Left hindlimb (tissue), 1 donor: ENCODE data around the gene DIPK1C.

Experiments
- DNase-seq: peaks from one replicate; pipeline ENCODE4 v3.0.0-alpha.2; 2018

Gene DIPK1C

DNA sequence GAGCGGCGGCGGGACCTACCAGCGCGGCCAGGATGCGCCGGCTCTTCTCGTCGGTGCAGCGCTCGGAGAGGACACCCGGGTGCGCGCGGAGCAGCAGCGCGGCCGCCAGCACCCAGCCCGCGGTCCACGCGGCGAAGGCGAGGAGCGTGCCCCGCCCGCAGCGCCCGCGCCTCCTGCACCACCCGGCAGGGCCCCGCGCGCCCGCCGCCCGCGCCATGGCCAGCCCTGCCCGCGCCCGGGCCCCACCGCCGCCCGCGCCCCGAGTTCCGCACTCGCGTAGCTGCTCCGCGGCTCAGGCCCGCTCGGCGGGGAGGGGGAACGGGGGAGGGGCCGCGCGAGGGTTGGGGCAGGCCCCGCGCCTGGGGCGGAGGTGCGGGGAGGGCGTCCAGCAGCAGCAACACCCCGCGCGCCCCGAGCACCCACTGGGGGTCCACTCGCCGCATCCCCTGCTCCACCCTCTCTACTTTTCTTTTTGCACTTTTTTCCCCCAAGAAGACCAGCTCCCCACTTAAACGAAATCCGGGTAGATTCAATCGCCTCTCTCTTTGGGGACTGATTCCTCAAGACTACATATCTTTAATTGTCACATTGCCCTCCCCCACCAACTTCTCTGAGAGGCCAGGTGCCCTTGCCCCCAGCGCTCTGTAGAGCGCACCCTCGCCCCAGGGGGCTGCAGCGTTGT lies at the start of gene DIPK1C:
DIPK1C (minus strand) TSS at position 266 of the 682 bp plus-strand sequence; CDS start at position 217, 49 bp downstream.
- peak; percentile 62 for DNase-seq

DNA sequence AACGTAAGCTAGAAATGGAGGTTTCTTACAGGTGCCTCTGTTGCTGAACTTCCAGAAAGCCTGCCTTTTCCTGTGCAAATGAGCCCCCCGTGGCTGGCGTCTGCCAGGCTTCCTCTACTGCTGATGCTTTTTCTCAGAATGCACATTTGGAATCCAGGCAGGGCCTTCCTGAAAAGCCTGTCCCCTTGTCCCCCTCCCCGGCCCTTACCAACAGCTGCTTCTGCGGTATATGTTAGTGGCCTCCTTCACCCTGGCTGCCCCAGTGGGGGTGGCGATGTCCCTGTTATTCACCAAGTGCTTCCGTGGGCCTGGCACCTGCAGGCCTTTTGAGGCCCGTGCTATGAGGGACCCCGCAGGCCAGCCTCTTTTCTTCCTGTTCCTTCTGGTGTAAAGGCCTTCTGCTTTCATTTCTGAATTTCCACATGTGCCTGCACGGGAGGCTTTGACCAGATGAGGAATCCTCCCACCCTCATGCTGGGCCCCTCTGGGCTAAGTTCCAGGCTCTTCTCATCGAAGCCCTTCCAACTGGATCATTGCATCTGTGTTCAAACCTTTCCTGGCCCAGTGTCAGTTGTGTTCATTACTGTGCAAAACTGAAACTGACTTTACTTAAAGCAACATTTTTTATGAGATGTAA lies 49.5 kb upstream of the DIPK1C start:
- DNase-seq, result peak; percentile 92

DNA sequence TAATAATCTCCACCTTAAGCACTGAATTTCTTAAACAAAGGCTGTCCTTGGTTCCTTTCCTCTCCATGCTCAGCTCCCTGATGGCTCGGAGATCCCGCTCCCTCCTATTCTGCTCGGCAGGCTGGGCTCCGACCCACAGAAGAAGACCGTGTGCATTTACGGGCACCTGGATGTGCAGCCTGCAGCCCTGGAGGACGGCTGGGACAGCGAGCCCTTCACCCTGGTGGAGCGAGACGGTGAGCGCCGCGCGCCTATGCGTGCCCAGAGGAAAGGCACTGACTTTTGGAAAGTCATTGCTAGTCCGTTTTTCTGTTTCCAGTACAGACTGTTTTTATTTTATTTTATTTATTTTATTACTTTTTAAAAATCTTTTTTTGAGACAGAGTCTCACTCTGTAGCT lies 48.7 kb upstream of the DIPK1C start:
- DNase-seq, result peak; percentile 16

DNA sequence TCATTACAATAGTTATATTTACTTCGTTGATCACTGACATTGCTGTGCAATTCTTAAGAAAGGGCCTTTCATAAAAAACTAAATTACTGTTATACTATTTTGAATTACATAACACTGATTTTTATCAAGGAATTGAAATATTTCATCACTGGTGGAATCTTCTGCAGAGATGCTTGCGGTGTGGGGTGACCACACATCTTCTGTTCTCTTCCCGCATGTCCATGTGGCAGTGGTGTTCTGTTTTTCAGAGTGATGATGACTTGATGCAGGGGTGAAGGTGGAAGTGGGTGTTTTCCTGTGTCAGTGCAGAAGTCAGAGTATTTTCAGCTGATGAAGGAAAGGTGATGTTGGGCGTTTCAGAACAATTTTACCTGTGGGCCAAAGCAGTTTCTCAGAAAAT lies 46.0 kb upstream of the DIPK1C start:
- no peak for DNase-seq

DNA sequence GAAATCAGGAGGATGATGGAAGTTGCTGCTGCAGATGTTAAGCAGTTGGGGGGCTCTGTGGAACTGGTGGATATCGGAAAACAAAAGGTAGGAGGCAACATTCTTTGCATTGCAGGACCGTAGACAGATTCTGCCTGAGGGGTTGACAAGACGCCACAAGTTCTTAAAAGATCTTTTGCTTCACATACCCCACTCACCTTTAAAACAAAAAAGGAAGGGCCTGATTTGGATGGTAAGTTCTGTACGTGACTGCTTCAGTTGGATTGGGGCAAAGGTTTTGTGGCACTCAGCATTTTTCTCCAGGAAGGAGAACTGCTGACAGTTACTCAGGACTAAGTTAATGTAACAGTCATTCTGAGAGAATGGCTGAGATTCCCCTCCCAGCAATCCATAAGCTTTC lies 44.3 kb upstream of the DIPK1C start:
- DNase-seq, result peak; percentile 4

DNA sequence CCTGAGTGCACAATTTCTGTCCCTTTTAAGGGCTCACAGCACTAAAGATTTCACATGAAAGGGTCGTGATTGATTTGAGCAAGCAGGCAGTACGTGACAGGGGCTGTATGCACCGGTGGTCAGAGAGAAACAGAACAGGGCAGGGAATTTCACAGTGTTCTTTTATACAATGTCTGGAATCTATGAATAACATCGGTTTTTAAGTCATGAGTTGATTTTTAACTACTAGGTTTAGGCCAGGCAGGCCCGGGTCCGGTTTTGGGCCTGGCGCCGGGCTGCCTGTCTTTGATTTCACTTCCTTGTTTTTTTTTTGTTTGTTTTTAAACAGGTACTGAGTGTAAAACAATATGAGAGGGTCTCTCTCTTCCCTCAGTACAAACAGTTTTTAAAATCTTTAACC lies 43.7 kb upstream of the DIPK1C start:
- peak; percentile 3 for DNase-seq

DNA sequence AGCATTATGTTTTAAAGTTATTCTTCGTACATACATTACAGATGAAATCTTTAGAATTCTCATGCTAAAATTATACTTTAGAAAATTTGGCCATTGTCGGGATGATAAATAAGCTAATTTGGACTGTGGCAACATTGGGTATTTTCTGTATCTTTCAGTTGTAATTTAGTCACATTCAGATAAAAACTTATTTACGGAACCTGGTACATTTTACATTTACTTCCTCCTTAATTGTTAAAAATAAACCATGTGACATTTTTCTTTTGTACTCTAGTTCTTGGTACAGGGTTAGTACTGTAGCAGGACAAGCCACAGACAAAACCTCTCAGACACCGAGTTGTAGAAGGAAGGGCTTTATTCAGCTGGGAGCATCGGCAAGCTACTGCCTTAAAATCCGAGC lies 43.3 kb upstream of the DIPK1C start:
- no peak for DNase-seq

DNA sequence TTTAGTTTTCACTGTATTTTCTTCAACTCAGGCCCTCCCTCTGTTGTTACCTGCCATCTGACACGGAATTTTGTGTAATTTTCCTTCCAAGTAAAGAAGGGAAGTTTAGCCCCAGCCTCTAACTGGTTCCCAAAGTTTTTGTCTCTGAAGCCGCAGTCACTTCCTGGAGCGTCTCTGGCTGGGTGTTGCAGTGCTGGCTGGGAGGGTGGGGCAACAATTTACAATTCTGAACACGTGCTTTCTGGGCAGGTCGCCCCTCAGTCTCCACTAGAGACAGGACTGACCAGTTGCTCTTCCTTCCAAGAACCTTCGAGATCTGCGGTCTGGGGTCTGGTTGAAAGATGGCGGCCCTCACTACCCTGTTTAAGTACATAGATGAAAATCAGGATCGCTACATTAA lies 42.5 kb upstream of the DIPK1C start:
- DNase-seq, result peak; percentile 36

DNA sequence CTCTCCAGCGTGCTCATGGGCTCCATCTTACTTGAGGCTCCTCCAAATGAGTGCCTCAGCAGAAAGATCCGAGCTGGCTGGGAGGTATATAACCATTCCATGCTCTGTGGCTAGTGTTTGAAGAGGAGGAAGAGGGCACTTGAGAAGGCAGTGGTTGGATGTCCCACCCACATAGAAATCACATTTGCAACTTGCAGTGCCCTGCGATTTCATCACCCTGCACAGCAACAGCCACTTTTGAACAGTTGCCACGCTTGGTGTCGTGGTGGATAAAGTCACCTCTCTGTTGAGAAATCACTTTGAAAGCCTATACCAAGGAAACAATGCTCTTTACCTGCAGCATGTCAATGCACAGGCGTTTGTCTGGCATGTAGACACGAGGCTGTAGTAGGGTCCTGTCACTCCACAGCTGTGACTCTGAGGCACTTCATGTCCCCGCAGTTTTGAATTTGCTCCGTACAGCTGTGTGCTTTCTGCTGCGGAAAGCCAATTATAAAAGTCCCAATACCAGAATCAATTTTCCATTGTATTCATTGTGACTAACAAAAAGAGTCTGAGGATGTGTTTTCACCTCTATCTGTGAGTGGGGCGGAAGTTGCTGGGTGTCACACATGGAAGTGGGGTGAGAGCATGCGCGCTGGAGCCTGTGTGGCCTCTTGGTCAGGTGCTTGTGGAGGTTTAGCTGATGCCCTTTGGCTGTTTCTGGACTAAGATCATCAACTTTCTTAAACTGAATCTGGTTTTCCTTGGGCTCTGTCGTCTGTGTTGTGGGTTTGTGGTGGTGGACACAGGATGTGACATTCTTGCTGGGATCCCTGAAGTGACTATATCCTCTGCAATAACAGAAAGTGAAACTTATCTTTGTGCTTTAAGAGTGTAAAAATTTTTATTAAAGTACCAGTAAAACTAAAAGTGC lies 41.9 kb upstream of the DIPK1C start:
- peak; percentile 23 for DNase-seq

DNA sequence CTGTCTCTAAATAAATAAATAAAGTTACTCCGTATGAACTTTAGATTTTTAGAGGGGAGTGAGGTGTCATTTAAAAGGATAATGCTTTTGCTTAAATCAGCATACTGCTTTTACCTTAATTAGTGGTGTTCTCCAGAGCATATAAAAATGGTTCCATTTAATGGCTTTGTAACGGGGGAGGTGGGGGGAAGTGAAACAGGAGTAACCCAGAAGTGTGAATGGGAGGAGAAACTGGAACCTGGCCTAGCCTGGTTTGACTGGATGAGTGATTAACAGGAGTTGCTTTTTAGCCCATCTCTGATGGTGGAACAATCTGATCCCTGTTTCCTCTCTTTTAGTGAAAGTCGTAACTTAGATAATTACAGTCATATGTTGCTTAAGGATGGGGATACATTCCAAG lies 40.7 kb upstream of the DIPK1C start:
- DNase-seq, result no peak

DNA sequence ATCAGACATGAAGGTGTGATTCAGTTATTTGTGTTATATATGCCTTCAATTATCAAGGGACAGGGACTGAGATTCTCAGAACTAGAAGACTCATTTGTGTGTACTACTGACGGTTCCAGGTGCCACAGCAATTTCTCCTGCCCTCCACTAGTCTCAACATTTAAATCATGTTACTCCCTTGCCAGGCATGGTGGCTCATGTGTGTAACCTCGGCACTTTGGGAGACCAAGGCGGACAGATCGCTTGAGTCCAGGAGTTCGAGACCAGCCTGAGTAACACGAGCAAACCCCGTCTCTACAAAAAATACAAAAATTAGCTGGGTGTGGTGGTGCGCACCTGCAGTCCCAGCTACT lies 40.2 kb upstream of the DIPK1C start:
- peak; percentile 9 for DNase-seq

DNA sequence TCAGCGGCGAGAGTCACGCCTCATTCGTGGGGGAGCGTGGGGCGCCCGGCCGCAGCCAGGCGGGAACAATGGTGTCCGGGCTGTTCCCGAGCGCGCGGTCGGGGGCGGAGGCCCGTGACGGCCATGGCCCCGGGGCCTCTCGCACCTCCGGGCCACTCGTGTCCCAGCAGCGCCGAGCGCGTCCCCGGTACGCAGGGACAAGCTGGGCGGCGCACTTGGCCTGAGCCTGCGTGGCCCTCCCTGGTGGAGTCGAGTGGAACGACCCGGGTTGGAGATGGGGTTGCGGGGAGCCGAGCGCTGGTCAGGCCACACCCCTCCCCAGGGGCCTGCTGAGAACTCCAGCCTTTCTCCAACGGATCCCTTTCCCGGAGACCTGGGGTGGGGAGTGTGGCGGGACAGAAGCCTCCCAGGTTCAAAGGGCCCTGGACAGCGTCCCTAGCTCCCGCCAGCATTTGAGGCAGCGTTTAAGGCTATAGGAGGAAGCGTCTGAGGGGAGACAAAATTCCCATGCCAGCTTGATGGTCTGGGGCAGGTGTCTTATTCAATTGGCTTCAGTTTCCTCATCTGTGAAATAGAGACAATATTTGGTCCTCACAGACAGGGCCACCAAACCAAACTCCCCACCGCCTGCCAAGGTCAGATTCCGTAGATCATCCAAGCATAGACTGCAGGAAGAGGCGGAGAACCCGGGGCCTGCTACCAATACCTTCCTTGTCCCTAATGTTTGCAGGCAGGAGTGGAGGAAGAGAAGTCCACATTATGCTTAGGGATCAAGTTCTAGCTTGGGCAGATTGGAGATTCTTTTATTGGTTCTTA lies 39.6 kb upstream of the DIPK1C start:
- DNase-seq, result peak; percentile 80

DNA sequence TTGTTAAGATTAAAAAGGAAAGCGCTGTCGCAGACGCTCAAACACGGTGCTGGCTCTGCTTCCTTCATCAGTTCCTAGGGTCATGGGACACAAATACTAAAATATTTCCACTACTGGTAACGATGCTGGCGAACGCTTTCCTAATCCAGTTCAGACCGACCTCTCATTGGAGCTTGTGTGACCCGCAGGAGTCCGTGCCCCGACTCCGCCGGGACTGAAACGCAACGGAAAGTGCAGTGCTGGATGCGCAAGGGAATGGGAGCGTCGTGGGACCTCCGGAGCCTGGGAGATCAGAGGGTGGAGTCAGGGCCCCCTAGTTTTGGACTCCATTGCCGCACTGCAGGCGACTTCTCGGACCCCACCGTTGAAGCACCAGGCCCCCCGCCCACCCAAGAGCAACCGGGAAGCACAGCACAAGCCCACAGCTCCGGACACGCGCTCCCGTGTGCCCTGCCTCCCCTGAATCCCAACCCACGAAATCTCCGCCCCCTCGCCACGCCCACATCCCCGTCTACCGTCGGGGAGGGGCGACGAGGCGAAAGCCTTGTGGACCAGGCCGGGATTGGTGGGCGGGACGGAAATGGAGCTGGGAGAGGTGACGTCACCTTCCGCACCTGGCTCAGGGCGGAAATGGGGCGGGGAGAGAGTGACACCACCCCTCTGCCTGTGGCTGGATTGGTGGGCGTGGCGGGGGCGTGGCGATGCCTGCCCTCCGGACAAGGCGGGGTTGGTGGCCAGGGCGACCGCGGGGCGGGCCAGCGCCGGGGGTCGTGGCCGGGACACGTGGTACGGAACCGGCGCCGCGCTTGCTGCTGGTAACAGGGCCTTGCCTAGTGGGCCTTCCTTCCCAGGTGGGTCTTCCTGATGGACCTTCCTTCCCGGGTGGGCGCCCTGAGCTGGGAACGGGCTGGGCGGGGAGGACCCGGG lies 38.7 kb upstream of the DIPK1C start, which contains the start of gene CNDP2:
CNDP2 (plus strand) TSS at position 783 of the 927 bp plus-strand sequence. CDS start 3,611 bp downstream, outside the sequence.
- peak; percentile 100 for DNase-seq

DNA sequence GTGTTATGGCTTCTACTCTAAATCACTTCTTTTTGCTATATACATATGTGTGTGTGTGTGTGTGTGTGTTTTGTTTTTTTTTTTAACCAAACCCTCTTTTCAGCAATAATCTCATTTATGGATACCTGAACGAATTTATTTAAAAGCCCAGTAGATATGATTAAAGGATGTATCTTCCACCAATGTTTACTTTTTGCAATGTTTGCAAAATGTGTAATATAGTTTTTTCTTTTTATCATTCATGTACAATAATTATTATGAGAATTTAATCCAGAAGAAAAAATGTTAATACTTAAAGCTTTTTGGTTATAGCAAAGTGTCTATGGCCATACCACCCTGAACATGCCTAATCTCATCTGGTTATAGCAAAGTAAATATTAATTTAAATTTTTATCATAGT lies 37.4 kb upstream of the DIPK1C start:
- DNase-seq, result no peak

DNA sequence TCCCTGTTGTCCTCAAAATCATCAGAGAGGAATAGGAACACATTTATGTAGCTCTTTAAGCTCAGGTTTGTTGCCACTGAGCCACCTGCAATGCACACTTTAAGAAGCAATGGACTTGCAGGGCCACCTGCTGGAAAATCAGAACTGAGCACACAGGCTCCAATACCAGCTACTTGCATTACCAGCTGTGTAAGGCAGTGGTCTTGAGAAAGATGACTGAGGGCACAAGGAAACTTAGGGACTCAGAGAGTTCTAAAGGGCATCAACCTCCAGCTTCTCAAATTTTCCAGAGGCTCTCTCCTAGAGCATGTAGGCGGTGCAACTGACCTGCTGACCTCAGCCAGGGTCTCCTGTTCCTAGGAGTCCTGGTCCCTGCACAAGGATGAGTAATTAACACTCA lies 36.6 kb upstream of the DIPK1C start:
- peak; percentile 58 for DNase-seq

DNA sequence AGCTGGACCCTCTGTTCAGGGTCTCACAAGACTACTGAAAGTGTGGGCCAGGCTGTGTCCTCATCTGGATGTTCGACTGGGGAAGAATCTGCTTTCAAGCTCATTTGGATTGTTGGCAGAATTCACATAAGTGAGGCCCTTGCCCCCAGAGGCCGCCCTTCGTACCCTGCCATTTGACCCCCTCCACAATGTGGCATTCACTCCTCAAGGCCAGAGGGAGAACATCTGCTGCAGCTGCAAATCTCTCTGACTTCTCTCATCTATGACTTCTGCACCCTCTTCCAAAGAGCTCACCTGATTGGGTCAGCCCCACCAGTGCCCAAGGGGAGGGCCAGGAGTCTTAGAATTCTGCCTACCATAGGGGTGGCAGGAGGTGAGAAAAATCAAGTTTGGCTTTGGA lies 35.2 kb upstream of the DIPK1C start:
- DNase-seq, result peak; percentile 17

DNA sequence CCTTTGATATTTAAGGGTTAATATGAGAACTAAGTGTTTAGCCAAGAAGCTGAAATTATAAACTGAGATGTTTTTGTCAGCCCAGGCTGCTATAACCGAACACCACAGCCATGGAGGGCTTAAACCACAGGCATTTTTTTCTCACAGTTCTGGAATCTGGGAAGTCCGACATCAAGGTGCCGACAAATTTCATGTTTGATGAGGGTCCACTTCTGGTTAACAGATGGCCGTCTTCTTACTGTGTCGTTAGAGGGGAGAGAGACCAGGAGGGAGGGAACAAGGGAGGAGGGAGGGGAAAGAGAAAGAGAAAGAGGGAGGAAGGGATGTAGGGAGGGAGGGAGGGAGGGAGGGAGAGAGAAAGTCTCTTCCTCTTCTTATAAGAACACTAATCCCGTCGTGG lies 32.6 kb upstream of the DIPK1C start:
- DNase-seq, result peak; percentile 34

DNA sequence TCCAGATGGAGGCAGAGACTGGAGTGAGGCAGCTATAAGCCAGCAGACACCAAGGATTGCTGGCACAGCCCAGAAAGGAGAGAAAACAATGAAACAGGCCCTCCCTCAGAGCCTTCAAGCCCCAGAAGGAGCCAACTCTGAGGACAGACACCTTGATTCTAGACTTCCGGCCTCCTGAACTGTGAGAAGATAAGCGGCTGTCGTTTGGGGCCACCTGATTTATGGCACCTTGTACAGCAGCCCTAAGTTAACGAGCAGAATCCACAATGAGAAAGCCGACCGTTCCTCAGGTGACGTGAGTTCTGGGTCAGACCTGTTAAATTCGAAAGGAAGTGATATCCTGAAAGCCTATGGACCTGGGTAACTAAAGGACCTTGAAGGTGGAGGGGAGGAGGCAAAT lies 31.8 kb upstream of the DIPK1C start:
- DNase-seq, result no peak

DNA sequence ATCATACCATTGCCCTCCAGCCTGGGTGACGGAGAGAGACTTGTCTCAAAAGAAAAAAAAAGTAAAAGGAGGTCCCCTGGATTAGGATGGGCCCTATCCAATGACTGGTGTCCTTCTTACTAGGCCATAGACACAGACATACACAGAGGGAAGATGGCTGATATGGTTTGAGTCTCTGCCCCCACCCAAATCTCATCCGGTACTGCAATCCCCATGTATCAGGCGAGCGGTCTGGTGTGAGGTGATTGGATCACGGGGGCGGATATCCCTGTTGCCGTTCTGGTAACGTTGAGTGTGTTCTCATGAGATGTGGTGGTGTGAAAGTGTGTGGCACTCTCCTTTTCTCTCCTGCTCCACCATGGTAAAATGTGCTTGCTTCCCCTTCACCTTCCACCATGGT lies 31.2 kb upstream of the DIPK1C start:
- DNase-seq, result no peak

DNA sequence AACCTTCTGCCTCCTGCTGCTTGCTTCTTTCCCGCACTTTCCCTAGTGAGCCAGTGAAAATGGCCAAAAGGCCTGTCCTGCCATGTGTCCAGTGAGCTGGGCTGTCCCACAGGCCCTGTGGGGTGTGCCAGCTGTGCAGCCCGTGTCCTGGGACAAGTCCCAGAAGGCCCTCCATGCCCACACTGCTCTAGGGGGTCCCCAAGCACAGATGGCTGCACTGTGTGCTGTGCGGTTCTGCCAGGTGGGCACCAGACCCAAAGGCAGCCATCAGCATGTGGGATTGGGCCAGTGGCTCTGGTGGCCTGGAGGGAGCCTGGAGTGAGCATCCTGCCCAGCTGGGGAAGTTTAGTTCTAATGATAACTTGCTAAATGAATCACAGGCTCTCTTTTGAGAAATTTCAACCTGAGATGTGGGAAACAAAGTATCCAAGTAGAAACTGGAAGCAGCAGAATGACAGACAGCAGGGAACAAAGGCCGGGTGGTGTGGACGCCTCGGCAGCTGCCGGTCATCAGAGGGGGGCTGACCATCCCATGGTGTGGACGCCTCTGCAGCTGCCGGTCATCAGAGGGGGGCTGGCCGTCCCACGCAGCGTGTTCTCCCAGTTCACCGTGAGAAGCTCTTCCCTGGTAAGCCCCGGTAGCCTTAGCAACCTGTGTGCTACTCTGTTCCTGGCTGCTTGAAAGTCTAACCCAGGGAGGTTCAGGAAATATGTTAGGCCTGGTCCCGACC lies 29.2 kb upstream of the DIPK1C start:
- no peak for DNase-seq

DNA sequence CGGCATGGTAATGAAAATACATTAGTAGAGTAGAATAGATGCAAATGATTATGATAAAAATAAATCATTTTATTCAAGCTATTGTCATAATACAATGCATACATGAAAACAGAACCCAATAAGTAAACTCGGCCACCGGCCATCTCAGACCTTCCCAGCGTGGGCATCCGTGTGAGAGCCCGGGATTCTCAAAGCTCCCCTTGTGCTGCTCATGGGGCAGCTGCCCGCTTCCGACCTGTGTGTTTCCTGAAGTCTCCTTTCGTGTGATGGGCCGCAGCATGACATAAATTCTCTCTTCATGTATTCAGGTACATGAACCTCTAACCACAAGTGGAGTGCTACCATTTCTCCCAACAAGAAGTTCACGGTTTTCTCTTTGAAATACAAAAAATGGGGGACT lies 25.6 kb upstream of the DIPK1C start:
- DNase-seq, result no peak
